ENCODE measurements around the gene UCK1.

DNA sequence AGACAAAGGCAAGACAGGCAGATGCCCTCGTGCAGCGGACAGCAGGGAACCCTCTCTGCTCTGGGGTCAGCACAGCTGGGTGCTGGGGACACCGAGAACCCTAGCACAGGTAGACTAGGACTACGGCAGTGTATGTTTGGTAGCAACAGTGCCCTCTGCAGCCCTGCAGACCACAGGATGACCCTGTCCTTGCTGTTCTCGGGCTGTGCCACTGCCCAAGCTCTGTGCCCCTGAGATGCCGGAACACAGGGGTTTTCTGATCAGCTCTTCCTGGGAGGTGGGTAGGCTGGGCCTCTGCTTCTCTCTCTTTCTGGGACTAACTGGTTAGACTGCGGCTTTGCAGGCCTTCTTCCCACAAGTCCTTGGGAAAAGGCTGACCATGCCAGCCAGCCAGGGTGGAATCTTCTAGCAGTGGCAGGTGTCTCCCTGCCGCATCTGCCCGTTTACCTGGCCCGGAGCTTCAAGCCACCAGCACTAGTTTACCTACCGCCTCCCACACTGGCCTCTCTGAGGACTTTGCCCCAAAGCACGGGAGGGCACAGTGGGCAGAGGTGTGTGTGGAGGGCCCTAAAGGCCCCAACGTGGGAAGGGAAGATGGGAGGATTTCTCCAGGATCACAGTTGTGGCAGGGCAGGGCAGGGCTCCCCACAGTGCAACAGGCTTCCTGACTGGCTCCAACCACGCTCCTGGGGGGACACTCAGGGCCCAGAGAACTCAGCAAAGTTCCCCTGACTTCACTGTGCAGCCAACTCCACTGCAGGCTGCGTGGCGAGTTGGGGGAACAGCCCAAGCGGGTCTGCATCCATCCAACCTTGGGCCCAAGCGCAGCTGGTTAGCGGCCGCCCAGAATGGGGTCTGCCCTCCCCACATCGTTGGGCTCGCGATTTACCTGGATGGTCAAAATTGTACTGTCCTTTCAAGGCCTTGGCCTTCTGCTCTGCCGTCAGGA is 1.2 kb downstream of the UCK1 start:
- TF ChIP-seq POLR2A (IDR thresholded peaks at IDR 0.05), result no peak
- TF ChIP-seq, protein P1, sequence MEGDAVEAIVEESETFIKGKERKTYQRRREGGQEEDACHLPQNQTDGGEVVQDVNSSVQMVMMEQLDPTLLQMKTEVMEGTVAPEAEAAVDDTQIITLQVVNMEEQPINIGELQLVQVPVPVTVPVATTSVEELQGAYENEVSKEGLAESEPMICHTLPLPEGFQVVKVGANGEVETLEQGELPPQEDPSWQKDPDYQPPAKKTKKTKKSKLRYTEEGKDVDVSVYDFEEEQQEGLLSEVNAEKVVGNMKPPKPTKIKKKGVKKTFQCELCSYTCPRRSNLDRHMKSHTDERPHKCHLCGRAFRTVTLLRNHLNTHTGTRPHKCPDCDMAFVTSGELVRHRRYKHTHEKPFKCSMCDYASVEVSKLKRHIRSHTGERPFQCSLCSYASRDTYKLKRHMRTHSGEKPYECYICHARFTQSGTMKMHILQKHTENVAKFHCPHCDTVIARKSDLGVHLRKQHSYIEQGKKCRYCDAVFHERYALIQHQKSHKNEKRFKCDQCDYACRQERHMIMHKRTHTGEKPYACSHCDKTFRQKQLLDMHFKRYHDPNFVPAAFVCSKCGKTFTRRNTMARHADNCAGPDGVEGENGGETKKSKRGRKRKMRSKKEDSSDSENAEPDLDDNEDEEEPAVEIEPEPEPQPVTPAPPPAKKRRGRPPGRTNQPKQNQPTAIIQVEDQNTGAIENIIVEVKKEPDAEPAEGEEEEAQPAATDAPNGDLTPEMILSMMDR (IDR thresholded peaks at IDR 0.05), result no peak

All from lower leg skin (tissue), 3 donors.